ENCODE data around the gene NEIL3. TPM values are rescaled to one million over a fixed set of nuclear protein-coding genes. Genes with fewer than 3 reads are reported as not detected.
A peak's percentile ranks its signal among the peaks of the same experiment; 100 is the strongest.

Gene NEIL3
- total RNA-seq, 2 experiments from 2014 or later: 16.6 to 18.7 TPM

- H3K27me3 Mint-ChIP-seq: peaks cover 1% of the 10 kb centered on the region
- DNase-seq (no peak), ATAC-seq (no peak)
- POLR2A ChIA-PET: no interaction called here
- CTCF ChIA-PET: interaction anchor here (0.8 to 1.1 kb wide), 2 partner anchors 12 to 58 kb away, joined by 3 read pairs; no protein-coding TSS in a partner anchor
- H3K9me3 Mint-ChIP-seq: no peaks in the 10 kb centered on the region
- intact Hi-C loops (cut with micrococcal nuclease): no loop called here
- no peak overlapping the region for H3K4me3 Mint-ChIP-seq
- no peaks in the 10 kb centered on the region for H3K36me3 Mint-ChIP-seq (ENCODE audit: low read depth)
- TF ChIP-seq, protein P1, sequence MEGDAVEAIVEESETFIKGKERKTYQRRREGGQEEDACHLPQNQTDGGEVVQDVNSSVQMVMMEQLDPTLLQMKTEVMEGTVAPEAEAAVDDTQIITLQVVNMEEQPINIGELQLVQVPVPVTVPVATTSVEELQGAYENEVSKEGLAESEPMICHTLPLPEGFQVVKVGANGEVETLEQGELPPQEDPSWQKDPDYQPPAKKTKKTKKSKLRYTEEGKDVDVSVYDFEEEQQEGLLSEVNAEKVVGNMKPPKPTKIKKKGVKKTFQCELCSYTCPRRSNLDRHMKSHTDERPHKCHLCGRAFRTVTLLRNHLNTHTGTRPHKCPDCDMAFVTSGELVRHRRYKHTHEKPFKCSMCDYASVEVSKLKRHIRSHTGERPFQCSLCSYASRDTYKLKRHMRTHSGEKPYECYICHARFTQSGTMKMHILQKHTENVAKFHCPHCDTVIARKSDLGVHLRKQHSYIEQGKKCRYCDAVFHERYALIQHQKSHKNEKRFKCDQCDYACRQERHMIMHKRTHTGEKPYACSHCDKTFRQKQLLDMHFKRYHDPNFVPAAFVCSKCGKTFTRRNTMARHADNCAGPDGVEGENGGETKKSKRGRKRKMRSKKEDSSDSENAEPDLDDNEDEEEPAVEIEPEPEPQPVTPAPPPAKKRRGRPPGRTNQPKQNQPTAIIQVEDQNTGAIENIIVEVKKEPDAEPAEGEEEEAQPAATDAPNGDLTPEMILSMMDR (IDR thresholded peaks at IDR 0.05): no peak
- H3K4me1 Mint-ChIP-seq (ENCODE audit: low read depth): peaks cover 5% of the 10 kb centered on the region
- no peak overlapping the region for H3K27ac Mint-ChIP-seq
Observed at GRCh38 chr4:177381762-177382310, 72.2 kb downstream of the NEIL3 start.

- POLR2A ChIA-PET: no interaction called here
- no peak for ATAC-seq
- H3K36me3 Mint-ChIP-seq (ENCODE audit: low read depth): no peaks in the 10 kb centered on the region
Observed at GRCh38 chr4:177384856-177385397, 75.3 kb downstream of the NEIL3 start.

DNA sequence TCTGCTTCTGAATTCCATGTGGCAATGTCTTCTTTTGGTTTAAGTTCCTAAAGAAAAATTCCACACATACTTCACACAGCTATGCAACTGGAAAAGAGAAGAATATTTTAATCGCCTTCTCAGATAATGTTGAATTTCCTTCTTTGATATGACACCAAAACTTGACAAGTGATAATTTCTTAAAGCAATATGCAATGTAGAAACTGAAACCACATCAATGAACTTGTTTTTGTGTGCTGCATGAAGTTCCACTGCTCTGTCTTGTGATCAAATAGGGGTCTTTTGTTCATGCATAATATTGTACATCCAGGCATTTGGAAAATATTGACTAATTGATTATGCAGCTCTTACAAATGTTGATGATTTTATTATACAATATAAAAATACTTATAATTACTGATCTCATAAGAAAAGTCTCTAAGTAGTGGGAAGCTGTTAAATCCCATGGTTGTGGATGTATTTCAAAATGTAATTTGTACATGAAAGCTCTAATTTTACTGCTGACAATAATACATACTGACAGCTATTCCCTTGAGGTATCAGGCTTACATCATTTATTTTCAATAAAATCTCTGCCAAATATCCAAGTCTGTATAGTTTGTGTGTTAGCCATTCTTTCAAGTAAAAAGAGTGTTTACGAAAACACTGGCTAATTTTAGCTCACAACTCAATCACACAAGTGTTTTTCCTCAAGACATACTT, 76.1 kb downstream of the NEIL3 start:
- ATAC-seq: no peak
- Mint-ChIP-seq H3K27ac (no peak overlapping the region), H3K36me3 (ENCODE audit: low read depth) (no peaks in the 10 kb centered on the region), H3K27me3 (peaks cover 1% of the 10 kb centered on the region), H3K4me1 (ENCODE audit: low read depth) (peaks cover 5% of the 10 kb centered on the region), H3K4me3 (no peak overlapping the region), H3K9me3 (no peaks in the 10 kb centered on the region)
- ChIA-PET CTCF (interaction anchor here (0.6 to 1.2 kb wide), 2 partner anchors 8 to 47 kb away, joined by 3 to 4 read pairs; no protein-coding TSS in a partner anchor), POLR2A (no interaction called here)
- intact Hi-C loops (cut with micrococcal nuclease): no loop called here
- DNase-seq: no peak
- TF ChIP-seq, protein P1 (IDR thresholded peaks at IDR 0.05): no peak

More at GRCh38 chr4:177384856-177385397, 75.3 kb downstream of the NEIL3 start:
- CTCF ChIA-PET: interaction anchor here (1.2 kb wide), 1 partner anchor 8 kb away, joined by 4 read pairs; no protein-coding TSS in a partner anchor
- Mint-ChIP-seq H3K4me1 (ENCODE audit: low read depth) (peaks cover 5% of the 10 kb centered on the region), H3K4me3 (no peak overlapping the region), H3K9me3 (no peaks in the 10 kb centered on the region), H3K27ac (no peak overlapping the region), H3K27me3 (peaks cover 1% of the 10 kb centered on the region)
- TF ChIP-seq, protein P1 (IDR thresholded peaks at IDR 0.05): no peak
- DNase-seq: no peak
- intact Hi-C loops (cut with micrococcal nuclease): no loop called here

GRCh38 chr4:177386278-177386815, 76.7 kb downstream of the NEIL3 start:
- H3K4me1 Mint-ChIP-seq (ENCODE audit: low read depth): peaks cover 10% of the 10 kb centered on the region
- no peaks in the 10 kb centered on the region for H3K9me3 Mint-ChIP-seq
- no peak for DNase-seq
- CTCF ChIA-PET: no interaction called here
- H3K27ac Mint-ChIP-seq: no peak overlapping the region
- POLR2A ChIA-PET: no interaction called here
- intact Hi-C loops (cut with micrococcal nuclease): no loop called here
- H3K4me3 Mint-ChIP-seq: no peak overlapping the region
- no peak for ATAC-seq
- TF ChIP-seq, protein P1 (IDR thresholded peaks at IDR 0.05): no peak
- no peaks in the 10 kb centered on the region for H3K36me3 Mint-ChIP-seq (ENCODE audit: low read depth)
- H3K27me3 Mint-ChIP-seq: peaks cover 1% of the 10 kb centered on the region

- Mint-ChIP-seq H3K27me3 (no peaks in the 10 kb centered on the region), H3K27ac (no peak overlapping the region), H3K4me1 (ENCODE audit: low read depth) (peaks cover 28% of the 10 kb centered on the region), H3K36me3 (ENCODE audit: low read depth) (no peaks in the 10 kb centered on the region), H3K4me3 (peak overlapping the region; percentile 48), H3K9me3 (no peaks in the 10 kb centered on the region)
- ChIA-PET CTCF (no interaction called here), POLR2A (no interaction called here)
- TF ChIP-seq, protein P1 (IDR thresholded peaks at IDR 0.05): no peak
- DNase-seq: peak; percentile 26
- ATAC-seq: no peak
- intact Hi-C loops (cut with micrococcal nuclease): no loop called here
Observed at GRCh38 chr4:177391287-177391686, 81.6 kb downstream of the NEIL3 start.
